Stimulated activated CD8-positive, alpha-beta memory T cell treated with anti-CD3 and anti-CD28 coated beads, Interleukin-12 subunit alpha, Interleukin-12 subunit beta, amount 100 ng/mL, for 4 hours (primary cell): ENCODE measurements around the gene ONECUT2.

Experiments
- DNase-seq: peaks from one replicate; pipeline ENCODE4 v3.0.0-alpha.2; 2020; ENCODE audit warnings: low read depth

Gene ONECUT2

GRCh38 chr18:57431467-57432080, 3.6 kb upstream of the ONECUT2 start:
- no peak for DNase-seq

- DNase-seq, result no peak
Measured at GRCh38 chr18:57432140-57432539, 3.0 kb upstream of the ONECUT2 start.

GRCh38 chr18:57432751-57433400, 2.3 kb upstream of the ONECUT2 start:
- no peak for DNase-seq

GRCh38 chr18:57433482-57433881, 1.7 kb upstream of the ONECUT2 start:
- DNase-seq, result no peak

- no peak for DNase-seq
Measured at GRCh38 chr18:57433934-57434535, 1.1 kb upstream of the ONECUT2 start.

GRCh38 chr18:57435846-57436190, 644 bp downstream of the ONECUT2 start:
- DNase-seq, result no peak

GRCh38 chr18:57436191-57436964, 1.2 kb downstream of the ONECUT2 start:
- DNase-seq, result no peak

GRCh38 chr18:57436965-57437333, 1.8 kb downstream of the ONECUT2 start:
- no peak for DNase-seq

GRCh38 chr18:57437402-57437765, 2.2 kb downstream of the ONECUT2 start:
- no peak for DNase-seq

GRCh38 chr18:57437766-57438671, 2.8 kb downstream of the ONECUT2 start:
- no peak for DNase-seq

GRCh38 chr18:57438743-57439608, 3.8 kb downstream of the ONECUT2 start:
- DNase-seq, result no peak

- DNase-seq, result no peak
Measured at GRCh38 chr18:57439609-57439968, 4.4 kb downstream of the ONECUT2 start.

GRCh38 chr18:57439985-57440330, 4.8 kb downstream of the ONECUT2 start:
- DNase-seq, result no peak

GRCh38 chr18:57440331-57441070, 5.3 kb downstream of the ONECUT2 start:
- no peak for DNase-seq

GRCh38 chr18:57441071-57441794, 6.1 kb downstream of the ONECUT2 start:
- DNase-seq, result no peak

GRCh38 chr18:57443247-57443646, 8.1 kb downstream of the ONECUT2 start:
- DNase-seq, result no peak

- DNase-seq, result no peak
Measured at GRCh38 chr18:57443702-57444101, 8.5 kb downstream of the ONECUT2 start.

GRCh38 chr18:57444301-57444759, 9.2 kb downstream of the ONECUT2 start:
- DNase-seq, result no peak

- DNase-seq, result no peak
Measured at GRCh38 chr18:57445488-57446319, 10.5 kb downstream of the ONECUT2 start.
